Endothelial cell of umbilical vein (primary cell): Measurements from ENCODE around the gene SNX3. TPM values are rescaled to one million over a fixed set of nuclear protein-coding genes. Genes with fewer than 3 reads are reported as not detected.

Experiments used
- BruUV-seq: library from RNA; stranded (reverse); fragments of 400-500 nt; replicated peaks from 2 replicates; lab custom pipeline; 2021; lab: Mats Ljungman, UMichigan
- CTCF ChIA-PET: fragments of 300-600, 350-600 bp; sonication (Branson Sonifier 250); formaldehyde crosslinking; loops from one replicate; lab custom pipeline; 2021; ENCODE audit warnings: antibody characterized with exemption, inconsistent platforms; lab: Charles Lee
- POLR2A ChIA-PET: fragments of 300-600, 350-600 bp; sonication (Branson Sonifier 250); formaldehyde crosslinking; loops from one replicate; lab custom pipeline; 2021; ENCODE audit warnings: antibody characterized with exemption, inconsistent platforms; lab: Charles Lee
- DNase-seq: peaks from one replicate; pipeline ENCODE4 v3.0.0-alpha.2; 2011; ENCODE audit warnings: low read depth, low spot score
- FAIRE-seq: peaks from 2 replicates; lab custom pipeline; 2011; peaks lifted over from hg19 to GRCh38; lab: Jason Lieb, UNC
- H2AFZ ChIP-seq: 2 replicates; pipeline ENCODE4 v1.6.0; 2012; ENCODE audit warnings: low read depth, low read length, control low read depth, inconsistent platforms
- H3K27ac ChIP-seq: 2 replicates; pipeline ENCODE4 v1.5.1; 2011; ENCODE audit warnings: low read depth, mild to moderate bottlenecking, control low read depth, low read length, moderate library complexity; ENCODE audit not compliant: insufficient read depth
- H3K27me3 ChIP-seq, 2 experiments: 2 replicates each; pipeline versions ENCODE4 v1.6.0 to v1.6.1; 2011; ENCODE audit warnings: low read length in 2 of 2, mixed read lengths in 1 of 2; ENCODE audit not compliant: control insufficient read depth in 2 of 2, insufficient read depth in 2 of 2
- H3K36me3 ChIP-seq, 2 experiments: 2 replicates in 1 of 2; 3 replicates in 1 of 2; pipeline ENCODE4 v1.5.1; 2011; ENCODE audit warnings: low read length in 2 of 2, mild to moderate bottlenecking in 1 of 2, moderate library complexity in 1 of 2; ENCODE audit not compliant: control insufficient read depth in 2 of 2, insufficient read depth in 2 of 2; ENCODE audit errors: extremely low read depth in 1 of 2
- H3K4me1 ChIP-seq: 3 replicates; pipeline ENCODE4 v1.5.1; 2011; ENCODE audit warnings: mild to moderate bottlenecking, low read length; ENCODE audit not compliant: control insufficient read depth, insufficient read depth; ENCODE audit errors: extremely low read depth
- H3K4me2 ChIP-seq: 2 replicates; pipeline ENCODE4 v1.6.1; 2011; ENCODE audit warnings: low read length, control low read depth, mixed read lengths; ENCODE audit not compliant: insufficient read depth
- H3K4me3 ChIP-seq, 3 experiments: fragments of 200-600 bp in 1 of 3; sonication (generic), shearing (Covaris generic) in 1 of 3; replicated peaks in 1 of 3; 2 replicates each; pipeline ENCODE4 v1.5.1; 2011 to 2016; ENCODE audit warnings: control low read depth in 3 of 3, low read length in 3 of 3, mild to moderate bottlenecking in 2 of 3, inconsistent platforms in 1 of 3, low read depth in 1 of 3, moderate library complexity in 1 of 3; ENCODE audit not compliant: insufficient read depth in 1 of 3
- H3K79me2 ChIP-seq: 2 replicates; pipeline ENCODE4 v1.6.0; 2012; ENCODE audit warnings: low read length, inconsistent platforms; ENCODE audit not compliant: control insufficient read depth, insufficient read depth
- H3K9ac ChIP-seq: replicated peaks from 2 replicates; pipeline ENCODE3; 2011; ENCODE audit warnings: low read length, control low read depth; ENCODE audit not compliant: insufficient read depth; ENCODE audit errors: extremely low read depth
- H3K9me1 ChIP-seq: replicated peaks from 3 replicates; pipeline ENCODE4 v1.6.0; 2011; ENCODE audit warnings: mild to moderate bottlenecking, low read length; ENCODE audit not compliant: control insufficient read depth, insufficient read depth; ENCODE audit errors: extremely low read depth
- H3K9me3 ChIP-seq: replicated peaks from 2 replicates; pipeline ENCODE4 v1.5.1; 2012; ENCODE audit warnings: low read length, inconsistent platforms; ENCODE audit not compliant: control insufficient read depth, insufficient read depth
- H4K20me1 ChIP-seq: replicated peaks from 2 replicates; pipeline ENCODE3; 2011; ENCODE audit warnings: mild to moderate bottlenecking, low read length; ENCODE audit not compliant: control insufficient read depth, insufficient read depth; ENCODE audit errors: extremely low read depth
- CTCF ChIP-seq, 2 donors: IDR thresholded peaks; 1 replicate in 1 of 2; 2 replicates in 1 of 2; pipeline ENCODE4 v1.5.1; 2011; ENCODE audit warnings: low read length in 2 of 2, mild to moderate bottlenecking in 2 of 2, moderate library complexity in 2 of 2, control low read depth in 1 of 2, inconsistent platforms in 1 of 2, low read depth in 1 of 2; ENCODE audit not compliant: insufficient read depth in 1 of 2; ENCODE audit errors: extremely low read depth in 1 of 2
- EZH2 ChIP-seq: IDR thresholded peaks from 2 replicates; pipeline ENCODE4 v1.6.1; 2012; ENCODE audit warnings: borderline replicate concordance, low read depth, mild to moderate bottlenecking, moderate library complexity, low read length, inconsistent platforms; ENCODE audit not compliant: severe bottlenecking
- FOS ChIP-seq: IDR thresholded peaks from 2 replicates; pipeline ENCODE4 v1.6.1; 2011; ENCODE audit warnings: mild to moderate bottlenecking, low read length, moderate library complexity, borderline replicate concordance; ENCODE audit not compliant: insufficient read depth
- GATA2 ChIP-seq: IDR thresholded peaks from 2 replicates; pipeline ENCODE4 v1.7.0; 2011; ENCODE audit warnings: low read depth, mild to moderate bottlenecking, moderate library complexity, mixed read lengths, low read length; ENCODE audit not compliant: insufficient read length, insufficient read depth
- JUN ChIP-seq: IDR thresholded peaks from 2 replicates; pipeline ENCODE4 v1.6.1; 2011; ENCODE audit warnings: borderline replicate concordance, low read depth; ENCODE audit not compliant: insufficient read length, insufficient read depth
- MYC ChIP-seq: IDR thresholded peaks from one replicate; pipeline ENCODE4 v1.6.1; 2011; ENCODE audit warnings: mild to moderate bottlenecking, low read depth, low read length
- POLR2A ChIP-seq: IDR thresholded peaks from 2 replicates; pipeline ENCODE4 v1.6.1; 2012; ENCODE audit warnings: low read depth, mild to moderate bottlenecking, control low read depth, low read length
- POLR2AphosphoS5 ChIP-seq: IDR thresholded peaks from 2 replicates; pipeline ENCODE4 v1.6.1; 2012; ENCODE audit warnings: low read depth, mild to moderate bottlenecking, control low read depth, low read length, moderate library complexity; ENCODE audit not compliant: insufficient read depth
- dilution Hi-C: fragments of 300-500 bp; cut with MboI; formaldehyde crosslinking; loops from one replicate; pipeline ENCODE4 v1.15.0; 2019; ENCODE audit warnings: low sequenced_read_pairs; ENCODE audit not compliant: extremely low pct_ligation_motif_present
- intact Hi-C: fragments of 100-400 bp; cut with micrococcal nuclease; formaldehyde crosslinking; loops from one replicate; pipeline ENCODE4 v1.10.0; 2022
- polyA plus RNA-seq, 4 experiments: library from polyadenylated mRNA; depleted of rRNA in 3 of 4; stranded (reverse) in 3 of 4; unstranded in 1 of 4; fragments of >200 nt; gene quantifications; 2 replicates each; pipeline versions ENCODE4 v1.2.1 to v1.2.3, GENCODE V29; 2011 to 2012; ENCODE audit warnings: missing spikeins in 1 of 4
- total RNA-seq: library from RNA; stranded (reverse); gene quantifications from 2 replicates; pipeline ENCODE4 v1.2.3, GENCODE V29; 2021
- TF ChIP-seq, protein P1 (sequence below): IDR thresholded peaks from 2 replicates; pipeline ENCODE4 v1.6.1; 2011; ENCODE audit not compliant: insufficient read depth, insufficient read length

The SNX3 gene
- total and polyA plus RNA-seq, 2 donors (not counting 3 experiments of a cell fraction or from before 2014, with no cell fraction given), result 155 to 281 TPM

DNA sequence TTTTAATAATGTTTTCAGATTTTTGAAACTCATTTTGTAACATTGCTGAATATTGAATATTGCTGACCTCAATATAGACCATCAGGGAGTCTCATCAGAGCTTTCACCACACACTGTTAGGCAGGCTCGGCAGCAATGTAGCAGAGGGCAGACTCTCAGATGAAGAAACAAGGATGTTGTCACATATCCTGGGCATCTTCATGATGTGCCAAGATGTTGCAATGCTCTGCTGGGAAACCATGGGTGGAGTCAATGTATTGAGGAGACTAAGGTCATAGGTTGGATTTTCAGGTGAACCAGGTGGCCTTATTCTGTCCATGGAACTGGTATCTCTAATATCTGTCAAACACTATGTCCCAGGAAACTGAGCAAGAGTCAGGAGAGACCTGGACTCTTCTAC is 67.7 kb downstream of the SNX3 start:
- ChIA-PET CTCF (interaction anchor here (1.0 to 1.4 kb wide), 2 partner anchors 299 to 300 kb away, joined by 3 read pairs; no protein-coding TSS in a partner anchor), POLR2A (no interaction called here)
- Histone ChIP-seq H3K4me3 (no peak overlapping the region), H3K4me1 (no peaks in the 10 kb centered on the region), H3K9me1 (no peaks in the 10 kb centered on the region), H4K20me1 (no peaks in the 10 kb centered on the region), H3K9ac (no peak overlapping the region), H3K79me2 (no peaks in the 10 kb centered on the region), H2AFZ (no peak overlapping the region), H3K27me3 (peaks cover 1 to 9% of the 10 kb centered on the region in 2 experiments), H3K36me3 (no peaks in the 10 kb centered on the region), H3K27ac (no peak overlapping the region), H3K4me2 (no peak overlapping the region), H3K9me3 (no peaks in the 10 kb centered on the region)
- DNase-seq (no peak), FAIRE-seq (no peak)
- dilution Hi-C loops (no loop called here), intact Hi-C loops (no loop called here)
- no peak for TF ChIP-seq JUN
- no peak for TF ChIP-seq POLR2AphosphoS5
- TF ChIP-seq FOS, result no peak
- TF ChIP-seq, protein P1, sequence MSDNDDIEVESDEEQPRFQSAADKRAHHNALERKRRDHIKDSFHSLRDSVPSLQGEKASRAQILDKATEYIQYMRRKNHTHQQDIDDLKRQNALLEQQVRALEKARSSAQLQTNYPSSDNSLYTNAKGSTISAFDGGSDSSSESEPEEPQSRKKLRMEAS, result no peak
- TF ChIP-seq EZH2, result no peak
- no peak for TF ChIP-seq CTCF (IDR thresholded peaks at IDR 0.05; ENCODE audit: extremely low read depth in 1 of 2, insufficient read depth in 1 of 2, low read depth in 1 of 2, low read length in 2 of 2)
- no peak for TF ChIP-seq GATA2
- no peak for TF ChIP-seq MYC
- no peak for TF ChIP-seq POLR2A
- no TSS peak for BruUV-seq
